H9 (cell line): ENCODE data around the gene CCDC12. TPM values are rescaled to one million over a fixed set of nuclear protein-coding genes. Genes with fewer than 3 reads are reported as not detected.

Experiments used
- DNase-seq: peaks from one replicate; pipeline ENCODE4 v3.0.0-alpha.2; 2017
- H2AFZ ChIP-seq: one replicate; pipeline ENCODE4 v1.6.1; 2013; ENCODE audit warnings: mild to moderate bottlenecking, low read length, control low read depth, moderate library complexity
- H2AK5ac ChIP-seq: 2 replicates; pipeline ENCODE4 v1.6.1; 2013; ENCODE audit warnings: low read length, control low read depth, mixed read lengths; ENCODE audit not compliant: insufficient read length
- H2BK120ac ChIP-seq: one replicate; pipeline ENCODE4 v1.6.1; 2013; ENCODE audit warnings: low read depth, mild to moderate bottlenecking, low read length, control low read depth, inconsistent platforms; ENCODE audit not compliant: poor library complexity, severe bottlenecking
- H2BK12ac ChIP-seq: 2 replicates; pipeline ENCODE4 v1.6.1; 2013; ENCODE audit warnings: low read length, control low read depth, mixed read lengths, low read depth; ENCODE audit not compliant: insufficient read length
- H2BK15ac ChIP-seq: 2 replicates; pipeline ENCODE4 v1.6.1; 2013; ENCODE audit warnings: low read depth, low read length, control low read depth
- H2BK20ac ChIP-seq: one replicate; pipeline ENCODE4 v1.6.1; 2013; ENCODE audit warnings: low read depth, mild to moderate bottlenecking, low read length, control low read depth, inconsistent platforms; ENCODE audit not compliant: poor library complexity, severe bottlenecking
- H2BK5ac ChIP-seq: 2 replicates; pipeline ENCODE4 v1.6.1; 2013; ENCODE audit warnings: low read length, control low read depth, mixed read lengths; ENCODE audit not compliant: insufficient read length
- H3K14ac ChIP-seq: 2 replicates; pipeline ENCODE4 v1.6.1; 2013; ENCODE audit warnings: low read length, control low read depth; ENCODE audit not compliant: insufficient read depth
- H3K18ac ChIP-seq: 2 replicates; pipeline ENCODE4 v1.6.1; 2013; ENCODE audit warnings: low read depth, mild to moderate bottlenecking, mixed read lengths, low read length, control low read depth; ENCODE audit not compliant: insufficient read length
- H3K23ac ChIP-seq: 2 replicates; pipeline ENCODE4 v1.6.1; 2013; ENCODE audit warnings: low read length, control low read depth, mixed read lengths, low read depth; ENCODE audit not compliant: insufficient read length
- H3K23me2 ChIP-seq: 2 replicates; pipeline ENCODE4 v1.6.1; 2013; ENCODE audit warnings: low read depth, mild to moderate bottlenecking, mixed read lengths, low read length, control low read depth; ENCODE audit not compliant: insufficient read length, poor library complexity, severe bottlenecking
- H3K27ac ChIP-seq: 2 replicates; pipeline ENCODE4 v1.5.1; 2013; ENCODE audit warnings: low read length, control low read depth, mixed read lengths, low read depth; ENCODE audit not compliant: insufficient read length
- H3K27me3 ChIP-seq: 2 replicates; pipeline ENCODE4 v1.6.1; 2013; ENCODE audit warnings: low read length, control low read depth, inconsistent platforms; ENCODE audit not compliant: insufficient read depth
- H3K4ac ChIP-seq: 2 replicates; pipeline ENCODE4 v1.6.1; 2013; ENCODE audit warnings: low read depth, mild to moderate bottlenecking, control low read depth, inconsistent platforms, low read length, moderate library complexity
- H3K4me1 ChIP-seq: 2 replicates; pipeline ENCODE4 v1.6.1; 2013; ENCODE audit warnings: low read length, control low read depth, inconsistent platforms; ENCODE audit not compliant: insufficient read depth
- H3K4me2 ChIP-seq: 2 replicates; pipeline ENCODE4 v1.6.1; 2013; ENCODE audit warnings: low read length, control low read depth, mixed read lengths; ENCODE audit not compliant: insufficient read length, insufficient read depth
- H3K56ac ChIP-seq: 2 replicates; pipeline ENCODE4 v1.6.1; 2013; ENCODE audit warnings: low read depth, mild to moderate bottlenecking, mixed read lengths, low read length, control low read depth; ENCODE audit not compliant: insufficient read length
- H3K79me1 ChIP-seq: 2 replicates; pipeline ENCODE4 v1.6.1; 2013; ENCODE audit warnings: low read depth, mild to moderate bottlenecking, moderate library complexity, low read length, control low read depth, inconsistent platforms; ENCODE audit not compliant: insufficient read depth, poor library complexity, severe bottlenecking
- H3K79me2 ChIP-seq: 2 replicates; pipeline ENCODE4 v1.6.1; 2013; ENCODE audit warnings: low read length, control low read depth, inconsistent platforms; ENCODE audit not compliant: insufficient read depth
- H3K9ac ChIP-seq: 2 replicates; pipeline ENCODE4 v1.6.1; 2013; ENCODE audit warnings: low read length, control low read depth, mixed read lengths; ENCODE audit not compliant: insufficient read length; ENCODE audit errors: extremely low read depth
- H3K9me3 ChIP-seq: one replicate; pipeline ENCODE4 v1.6.1; 2013; ENCODE audit warnings: low read depth, low read length, inconsistent platforms; ENCODE audit not compliant: control insufficient read depth
- H3T11ph ChIP-seq: one replicate; pipeline ENCODE4 v1.6.1; 2013; ENCODE audit warnings: mild to moderate bottlenecking, low read length, control low read depth, inconsistent platforms
- H4K20me1 ChIP-seq: one replicate; pipeline ENCODE4 v1.6.1; 2013; ENCODE audit not compliant: control insufficient read depth, insufficient read length, insufficient read depth
- H4K5ac ChIP-seq: 2 replicates; pipeline ENCODE4 v1.6.1; 2013; ENCODE audit warnings: low read depth, mild to moderate bottlenecking, mixed read lengths, low read length, control low read depth; ENCODE audit not compliant: insufficient read length
- H4K8ac ChIP-seq: replicated peaks from 2 replicates; pipeline ENCODE4 v1.6.1; 2013; ENCODE audit warnings: low read length, control low read depth, mixed read lengths, low read depth; ENCODE audit not compliant: insufficient read length
- H4K91ac ChIP-seq: 2 replicates; pipeline ENCODE4 v1.6.1; 2013; ENCODE audit warnings: low read depth, mild to moderate bottlenecking, moderate library complexity, mixed read lengths, low read length, control low read depth; ENCODE audit not compliant: insufficient read length
- H3K27ac Mint-ChIP-seq, 3 experiments: 2 replicates in 2 of 3; 3 replicates in 1 of 3; pipeline ENCODE4 v1.8.0; 2020 to 2021; ENCODE audit warnings: mixed read lengths in 3 of 3, mild to moderate bottlenecking in 1 of 3, moderate library complexity in 1 of 3
- H3K27me3 Mint-ChIP-seq: 2 replicates; pipeline ENCODE4 v1.8.0; 2021; ENCODE audit warnings: low read depth, mild to moderate bottlenecking, moderate library complexity, mixed read lengths
- H3K36me3 Mint-ChIP-seq, 3 experiments: 2 replicates in 2 of 3; 3 replicates in 1 of 3; pipeline ENCODE4 v1.8.0; 2020 to 2021; ENCODE audit warnings: low read depth in 3 of 3, mixed read lengths in 3 of 3; ENCODE audit not compliant: insufficient read depth in 1 of 3
- H3K4me1 Mint-ChIP-seq, 2 experiments: 2 replicates each; pipeline ENCODE4 v1.8.0; 2020; ENCODE audit warnings: mixed read lengths in 2 of 2
- H3K4me3 Mint-ChIP-seq, 2 experiments: 2 replicates in 1 of 2; 3 replicates in 1 of 2; pipeline ENCODE4 v1.8.0; 2020 to 2021; ENCODE audit warnings: mild to moderate bottlenecking in 2 of 2, mixed read lengths in 2 of 2, moderate library complexity in 1 of 2
- H3K9me3 Mint-ChIP-seq, 2 experiments: 2 replicates in 1 of 2; 3 replicates in 1 of 2; pipeline ENCODE4 v1.8.0; 2020; ENCODE audit warnings: mild to moderate bottlenecking in 2 of 2, mixed read lengths in 2 of 2, moderate library complexity in 1 of 2
- WGBS: extraction: QIAGEN DNeasy Blood & Tissue Kit; methylation state at CpG from one replicate; pipeline ENCODE4 v1.1.7; 2013; ENCODE audit warnings: missing lambda C conversion rate, low lambda C conversion rate, mixed read lengths; ENCODE audit not compliant: insufficient read length; ENCODE audit errors: extremely low coverage; 5-methylcytosine and 5-hydroxymethylcytosine counted together
- total RNA-seq: library from RNA; stranded (reverse); gene quantifications from 2 replicates; pipeline ENCODE4 v1.2.1, GENCODE V29; 2021
- TF ChIP-seq, protein P1 (sequence below): fragments of 200-600 bp; sonication (generic); conservative IDR thresholded peaks from 3 replicates; pipeline ENCODE4 v1.8.0; 2021; ENCODE audit warnings: antibody characterized with exemption, mild to moderate bottlenecking

Gene CCDC12
- total RNA-seq, 1 experiment from 2014 or later: 54.0 TPM

- Histone ChIP-seq H3K9me3 (no peaks in the 10 kb centered on the region), H3K4me1 (no peaks in the 10 kb centered on the region)
- H3K4me3 Mint-ChIP-seq: no peak overlapping the region
Measured at GRCh38 chr3:46878781-46879436, 97.6 kb downstream of the CCDC12 start.

More at GRCh38 chr3:46878781-46879436, 97.6 kb downstream of the CCDC12 start:
- H3K9me3 Mint-ChIP-seq: no peaks in the 10 kb centered on the region; a peak in 1 of 5 replicates
- Histone ChIP-seq H4K91ac (no peak overlapping the region), H3K56ac (no peak overlapping the region), H2AK5ac (no peak overlapping the region), H3K23me2 (peaks cover 5% of the 10 kb centered on the region), H3K4me2 (no peak overlapping the region), H3K79me1 (no peaks in the 10 kb centered on the region), H2BK5ac (no peak overlapping the region), H4K8ac (no peak overlapping the region), H4K20me1 (no peaks in the 10 kb centered on the region), H2AFZ (no peak overlapping the region), H3T11ph (no peak overlapping the region), H3K14ac (no peak overlapping the region; the same call in 1 of the 2 replicates), H3K23ac (no peak overlapping the region), H3K4ac (no peak overlapping the region), H3K27me3 (peaks cover 38% of the 10 kb centered on the region), H4K5ac (no peak overlapping the region), H3K9ac (no peak overlapping the region), H2BK120ac (no peak overlapping the region), H2BK12ac (no peak overlapping the region), H2BK20ac (no peak overlapping the region), H3K79me2 (no peaks in the 10 kb centered on the region), H3K27ac (no peak overlapping the region), H2BK15ac (no peak overlapping the region), H3K18ac (no peak overlapping the region)
- WGBS: no CpG with 5 or more reads among the region's 2 CpGs
- peaks cover 13 to 24% of the 10 kb centered on the region in 2 experiments for H3K4me1 Mint-ChIP-seq
- H3K36me3 Mint-ChIP-seq: no peaks in the 10 kb centered on the region
- TF ChIP-seq, protein P1, sequence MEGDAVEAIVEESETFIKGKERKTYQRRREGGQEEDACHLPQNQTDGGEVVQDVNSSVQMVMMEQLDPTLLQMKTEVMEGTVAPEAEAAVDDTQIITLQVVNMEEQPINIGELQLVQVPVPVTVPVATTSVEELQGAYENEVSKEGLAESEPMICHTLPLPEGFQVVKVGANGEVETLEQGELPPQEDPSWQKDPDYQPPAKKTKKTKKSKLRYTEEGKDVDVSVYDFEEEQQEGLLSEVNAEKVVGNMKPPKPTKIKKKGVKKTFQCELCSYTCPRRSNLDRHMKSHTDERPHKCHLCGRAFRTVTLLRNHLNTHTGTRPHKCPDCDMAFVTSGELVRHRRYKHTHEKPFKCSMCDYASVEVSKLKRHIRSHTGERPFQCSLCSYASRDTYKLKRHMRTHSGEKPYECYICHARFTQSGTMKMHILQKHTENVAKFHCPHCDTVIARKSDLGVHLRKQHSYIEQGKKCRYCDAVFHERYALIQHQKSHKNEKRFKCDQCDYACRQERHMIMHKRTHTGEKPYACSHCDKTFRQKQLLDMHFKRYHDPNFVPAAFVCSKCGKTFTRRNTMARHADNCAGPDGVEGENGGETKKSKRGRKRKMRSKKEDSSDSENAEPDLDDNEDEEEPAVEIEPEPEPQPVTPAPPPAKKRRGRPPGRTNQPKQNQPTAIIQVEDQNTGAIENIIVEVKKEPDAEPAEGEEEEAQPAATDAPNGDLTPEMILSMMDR: no peak
- no peak for DNase-seq
- H3K27me3 Mint-ChIP-seq: peaks cover 94% of the 10 kb centered on the region
- no peak overlapping the region for H3K27ac Mint-ChIP-seq
